HCT116 (cell line): ENCODE measurements around the gene OLFML2B. TPM values are rescaled to one million over a fixed set of nuclear protein-coding genes. Genes with fewer than 3 reads are reported as not detected.
A peak's percentile ranks its signal among the peaks of the same experiment; 100 is the strongest.

Source experiments
- ATAC-seq: fragments of 200-7000 bp; cut with Tn5 transposase; 2 replicates; pipeline ENCODE4 v1.9.1; 2020; ENCODE audit warnings: mild to moderate bottlenecking, moderate library complexity
- BruUV-seq: library from RNA; stranded (reverse); fragments of 400-500 nt; replicated peaks from 2 replicates; lab custom pipeline; 2021; lab: Mats Ljungman, UMichigan
- CTCF ChIA-PET: fragments of 300-600 bp; sonication (Branson Sonifier 250); formaldehyde crosslinking; loops from one replicate; lab custom pipeline; 2021; ENCODE audit warnings: antibody characterized with exemption; lab: Charles Lee
- POLR2A ChIA-PET: fragments of 300-600, 350-600 bp; sonication (Branson Sonifier 250); formaldehyde crosslinking; loops from one replicate; lab custom pipeline; 2021; ENCODE audit warnings: antibody characterized with exemption; lab: Charles Lee
- RAD21 ChIA-PET, 2 experiments: fragments of 300-600 bp; sonication (Branson Sonifier 250); formaldehyde crosslinking; loops; one replicate each; lab custom pipeline; 2023; ENCODE audit warnings: low total read pairs in 2 of 2; ENCODE audit not compliant: uncharacterized antibody in 2 of 2, unreplicated experiment in 2 of 2, low non-redundant PET in 1 of 2; lab: Charles Lee
- DNase-seq: peaks from one replicate; pipeline ENCODE4 v3.0.0-alpha.2; 2010; ENCODE audit warnings: low read depth, low spot score
- H2AFZ ChIP-seq: fragments of 200-600 bp; shearing (Covaris generic), sonication (generic); 2 replicates; pipeline ENCODE4 v1.6.1; 2017; ENCODE audit warnings: low read depth, mixed run types, mixed read lengths, antibody characterized with exemption, low read length; ENCODE audit not compliant: poor library complexity, severe bottlenecking
- H3K27ac ChIP-seq: 2 replicates; pipeline ENCODE4 v1.5.1; 2012; ENCODE audit warnings: low read depth, low read length
- H3K27me3 ChIP-seq: fragments of 200-600 bp; sonication (generic); 2 replicates; pipeline ENCODE4 v1.6.1; 2016; ENCODE audit warnings: mixed run types, low read length, mixed read lengths; ENCODE audit not compliant: insufficient read depth
- H3K36me3 ChIP-seq, 2 experiments: fragments of 200-500 bp in 1 of 2; fragments of 200-600 bp in 1 of 2; sonication (Bioruptor generic) in 1 of 2; sonication (generic) in 1 of 2; 2 replicates each; pipeline versions ENCODE4 v1.5.1 to v1.6.1; 2014 to 2016; ENCODE audit warnings: low read length in 2 of 2, inconsistent platforms in 1 of 2, mixed read lengths in 1 of 2, mixed run types in 1 of 2; ENCODE audit not compliant: insufficient read depth in 2 of 2, control insufficient read depth in 1 of 2
- H3K4me1 ChIP-seq, 2 experiments: fragments of 200-600 bp in 1 of 2; sonication (generic) in 1 of 2; 2 replicates each; pipeline versions ENCODE4 v1.5.1 to v1.6.1; 2012 to 2017; ENCODE audit warnings: low read length in 2 of 2, inconsistent platforms in 1 of 2, mild to moderate bottlenecking in 1 of 2, mixed read lengths in 1 of 2, mixed run types in 1 of 2, moderate library complexity in 1 of 2; ENCODE audit not compliant: insufficient read depth in 2 of 2, control insufficient read depth in 1 of 2
- H3K4me2 ChIP-seq: fragments of 200-600 bp; sonication (generic); 2 replicates; pipeline ENCODE4 v1.6.1; 2017; ENCODE audit warnings: mixed run types, low read length, mixed read lengths
- H3K4me3 ChIP-seq, 2 experiments: fragments of 200-600 bp in 1 of 2; sonication (generic) in 1 of 2; replicated peaks in 1 of 2; 2 replicates each; pipeline ENCODE4 v1.5.1; 2011 to 2016; ENCODE audit warnings: low read length in 2 of 2, control low read depth in 1 of 2, low read depth in 1 of 2, mild to moderate bottlenecking in 1 of 2, mixed read lengths in 1 of 2, mixed run types in 1 of 2
- H3K79me2 ChIP-seq: fragments of 200-600 bp; sonication (generic); 2 replicates; pipeline ENCODE4 v1.6.1; 2017; ENCODE audit warnings: mild to moderate bottlenecking, mixed run types, low read length, moderate library complexity, mixed read lengths; ENCODE audit not compliant: insufficient read depth
- H3K9ac ChIP-seq: fragments of 200-600 bp; sonication (generic); 2 replicates; pipeline ENCODE4 v1.6.1; 2016; ENCODE audit warnings: low read length, mixed read lengths
- H3K9me2 ChIP-seq: fragments of 200-600 bp; sonication (generic), shearing (Covaris generic); 2 replicates; pipeline ENCODE4 v1.6.1; 2017; ENCODE audit warnings: mixed run types, mild to moderate bottlenecking, moderate library complexity; ENCODE audit not compliant: insufficient read depth
- H3K9me3 ChIP-seq, 2 experiments: fragments of 200-500 bp in 1 of 2; fragments of 200-600 bp in 1 of 2; sonication (Bioruptor generic) in 1 of 2; sonication (generic) in 1 of 2; 2 replicates each; pipeline ENCODE4 v1.6.1; 2014 to 2017; ENCODE audit warnings: low read length in 2 of 2, mixed read lengths in 2 of 2, inconsistent platforms in 1 of 2, low read depth in 1 of 2, mild to moderate bottlenecking in 1 of 2, mixed run types in 1 of 2, moderate library complexity in 1 of 2; ENCODE audit not compliant: control insufficient read depth in 1 of 2, insufficient read depth in 1 of 2
- H4K20me1 ChIP-seq: fragments of 200-600 bp; sonication (generic), shearing (Covaris generic); 2 replicates; pipeline ENCODE4 v1.6.1; 2017; ENCODE audit warnings: mixed run types, mild to moderate bottlenecking, moderate library complexity; ENCODE audit not compliant: insufficient read depth
- CEBPB ChIP-seq: IDR thresholded peaks from 2 replicates; pipeline ENCODE4 v1.6.1; 2012; ENCODE audit warnings: low read depth
- ELF1 ChIP-seq: IDR thresholded peaks from 2 replicates; pipeline ENCODE4 v1.6.1; 2012; ENCODE audit warnings: low read depth, borderline replicate concordance
- EZH2 ChIP-seq: fragments of 200-600 bp; sonication (generic); IDR thresholded peaks from 2 replicates; pipeline ENCODE4 v1.6.1; 2017; ENCODE audit warnings: antibody characterized with exemption, mixed run types
- JUND ChIP-seq: IDR thresholded peaks from 2 replicates; pipeline ENCODE4 v1.6.1; 2012
- POLR2A ChIP-seq: IDR thresholded peaks from 2 replicates; pipeline ENCODE4 v1.7.0; 2011; ENCODE audit warnings: borderline replicate concordance; ENCODE audit not compliant: insufficient read depth, insufficient read length; ENCODE audit errors: extremely low read depth
- SIN3A ChIP-seq: IDR thresholded peaks from 2 replicates; pipeline ENCODE4 v1.6.1; 2012; ENCODE audit warnings: low read depth
- SP1 ChIP-seq: IDR thresholded peaks from 2 replicates; pipeline ENCODE4 v1.6.1; 2012; ENCODE audit warnings: low read depth
- ZNF274 ChIP-seq: fragments of 200-500 bp; sonication (Bioruptor generic); IDR thresholded peaks from 2 replicates; pipeline ENCODE4 v1.6.1; 2014; ENCODE audit warnings: mild to moderate bottlenecking, low read depth, low read length, inconsistent platforms
- intact Hi-C: fragments of 100-400 bp; cut with micrococcal nuclease; formaldehyde crosslinking; loops from 2 replicates; pipeline ENCODE4 v1.10.0; 2022
- total RNA-seq: library from RNA; stranded (reverse); gene quantifications from one replicate; pipeline ENCODE4 v1.2.1, GENCODE V29; 2021; ENCODE audit not compliant: unreplicated experiment
- TF ChIP-seq, protein P1 (sequence below): IDR thresholded peaks from 2 replicates; pipeline ENCODE4 v1.6.1; 2012
- TF ChIP-seq, protein P2 (sequence below), 3 experiments: fragments of 200-600 bp in 1 of 3; sonication (generic) in 1 of 3; IDR thresholded peaks in 2 of 3; conservative IDR thresholded peaks in 1 of 3; 2 replicates each; pipeline ENCODE4 v1.5.1; 2012 to 2017; ENCODE audit warnings: low read depth in 2 of 3, low read length in 2 of 3, antibody characterized with exemption in 1 of 3, borderline replicate concordance in 1 of 3, control low read depth in 1 of 3, mild to moderate bottlenecking in 1 of 3, mixed read lengths in 1 of 3, mixed run types in 1 of 3, moderate library complexity in 1 of 3; ENCODE audit not compliant: insufficient read depth in 1 of 3

The OLFML2B gene
- total RNA-seq, 1 experiment from 2014 or later, result 1.3 TPM

DNA sequence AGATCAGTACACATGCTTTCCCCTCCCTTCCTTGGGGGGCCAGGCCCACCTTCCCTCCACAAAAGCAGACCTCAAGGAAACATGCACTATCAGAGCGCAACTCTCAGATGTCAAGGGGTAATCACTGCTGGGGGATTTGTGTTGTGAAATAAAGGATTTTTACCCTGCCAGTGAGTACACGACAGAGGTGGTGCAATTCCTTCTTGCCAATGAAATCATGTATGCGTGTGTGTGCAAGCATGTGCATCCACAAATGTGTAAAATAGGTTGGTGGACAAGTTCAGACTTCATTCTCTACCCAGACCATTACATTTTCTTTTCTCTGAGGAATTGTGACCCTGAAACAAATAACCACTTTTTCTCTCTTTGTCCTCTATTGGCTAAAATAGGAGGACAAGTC lies 36.1 kb upstream of the OLFML2B start:
- H3K36me3 ChIP-seq, result no peaks in the 10 kb centered on the region
- no peak overlapping the region for H2AFZ ChIP-seq
- TF ChIP-seq, protein P1, sequence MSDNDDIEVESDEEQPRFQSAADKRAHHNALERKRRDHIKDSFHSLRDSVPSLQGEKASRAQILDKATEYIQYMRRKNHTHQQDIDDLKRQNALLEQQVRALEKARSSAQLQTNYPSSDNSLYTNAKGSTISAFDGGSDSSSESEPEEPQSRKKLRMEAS, result no peak
- no peak for TF ChIP-seq SP1
- no peak for TF ChIP-seq CEBPB
- TF ChIP-seq SIN3A, result no peak
- ATAC-seq, result no peak
- H3K9ac ChIP-seq, result no peak overlapping the region
- POLR2A ChIA-PET, result interaction anchor here (0.8 kb wide), 1 partner anchor 22 kb away, joined by 3 read pairs; no protein-coding TSS in a partner anchor
- H4K20me1 ChIP-seq, result no peaks in the 10 kb centered on the region
- no peak overlapping the region for H3K4me3 ChIP-seq
- no peaks in the 10 kb centered on the region for H3K9me2 ChIP-seq
- CTCF ChIA-PET, result no interaction called here
- no peaks in the 10 kb centered on the region for H3K9me3 ChIP-seq
- BruUV-seq, result no TSS peak
- RAD21 ChIA-PET, result no interaction called here
- H3K27me3 ChIP-seq, result no peaks in the 10 kb centered on the region
- no peak overlapping the region for H3K27ac ChIP-seq
- DNase-seq, result no peak
- H3K79me2 ChIP-seq, result no peaks in the 10 kb centered on the region
- intact Hi-C loops, result loop anchor here (5.0 kb wide), 4 partner anchors 173 to 553 kb away; no protein-coding TSS in a partner anchor
- no peak overlapping the region for H3K4me2 ChIP-seq
- H3K4me1 ChIP-seq, result peaks cover 6 to 16% of the 10 kb centered on the region in 2 experiments

DNA sequence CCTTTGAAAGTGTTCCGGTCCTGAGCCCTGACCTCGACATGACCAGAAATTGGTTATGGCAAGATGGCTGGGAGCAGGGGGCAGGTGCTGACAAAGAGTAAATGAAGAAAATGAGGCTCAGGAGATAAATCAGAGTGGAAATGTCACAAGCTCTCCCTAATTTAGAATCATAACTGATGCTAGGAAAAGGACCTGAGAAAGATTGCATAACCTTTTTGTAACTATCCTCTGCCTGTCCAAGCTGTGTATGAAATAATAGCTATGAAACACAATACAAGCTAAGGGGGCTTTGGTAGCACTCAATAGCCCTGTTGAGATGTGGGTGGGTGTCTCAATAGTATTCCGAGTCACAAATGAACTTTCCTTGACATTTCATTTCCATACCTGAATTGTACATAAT lies 32.9 kb upstream of the OLFML2B start:
- Histone ChIP-seq H3K9me2 (no peaks in the 10 kb centered on the region), H3K9ac (no peak overlapping the region), H3K4me3 (no peak overlapping the region), H2AFZ (peak overlapping the region; percentile 87), H3K9me3 (no peaks in the 10 kb centered on the region), H3K79me2 (no peaks in the 10 kb centered on the region), H3K27ac (no peak overlapping the region), H4K20me1 (no peaks in the 10 kb centered on the region), H3K36me3 (no peaks in the 10 kb centered on the region), H3K27me3 (no peaks in the 10 kb centered on the region), H3K4me2 (no peak overlapping the region), H3K4me1 (peaks cover 6 to 19% of the 10 kb centered on the region in 2 experiments)
- intact Hi-C loops, result loop anchor here (1.0 to 5.0 kb wide), 6 partner anchors 176 to 556 kb away; no protein-coding TSS in a partner anchor
- ChIA-PET RAD21 (interaction anchor here (0.6 to 1.2 kb wide), 11 partner anchors 72 to 772 kb away, joined by 3 to 6 read pairs (median 3); no protein-coding TSS in a partner anchor), CTCF (interaction anchor here (0.6 to 2.7 kb wide), 26 partner anchors 18 to 766 kb away, joined by 3 to 15 read pairs (median 4); partner anchors contain the start of gene C1orf226), POLR2A (interaction anchor here (0.9 kb wide), 1 partner anchor 89 kb away, joined by 4 read pairs; no protein-coding TSS in a partner anchor)
- BruUV-seq, result no TSS peak
- no peak for ATAC-seq
- no peak for DNase-seq
- no peak for TF ChIP-seq JUND
- TF ChIP-seq SIN3A, result no peak
- TF ChIP-seq, protein P1, result no peak
- no peak for TF ChIP-seq CEBPB
- TF ChIP-seq, protein P2, sequence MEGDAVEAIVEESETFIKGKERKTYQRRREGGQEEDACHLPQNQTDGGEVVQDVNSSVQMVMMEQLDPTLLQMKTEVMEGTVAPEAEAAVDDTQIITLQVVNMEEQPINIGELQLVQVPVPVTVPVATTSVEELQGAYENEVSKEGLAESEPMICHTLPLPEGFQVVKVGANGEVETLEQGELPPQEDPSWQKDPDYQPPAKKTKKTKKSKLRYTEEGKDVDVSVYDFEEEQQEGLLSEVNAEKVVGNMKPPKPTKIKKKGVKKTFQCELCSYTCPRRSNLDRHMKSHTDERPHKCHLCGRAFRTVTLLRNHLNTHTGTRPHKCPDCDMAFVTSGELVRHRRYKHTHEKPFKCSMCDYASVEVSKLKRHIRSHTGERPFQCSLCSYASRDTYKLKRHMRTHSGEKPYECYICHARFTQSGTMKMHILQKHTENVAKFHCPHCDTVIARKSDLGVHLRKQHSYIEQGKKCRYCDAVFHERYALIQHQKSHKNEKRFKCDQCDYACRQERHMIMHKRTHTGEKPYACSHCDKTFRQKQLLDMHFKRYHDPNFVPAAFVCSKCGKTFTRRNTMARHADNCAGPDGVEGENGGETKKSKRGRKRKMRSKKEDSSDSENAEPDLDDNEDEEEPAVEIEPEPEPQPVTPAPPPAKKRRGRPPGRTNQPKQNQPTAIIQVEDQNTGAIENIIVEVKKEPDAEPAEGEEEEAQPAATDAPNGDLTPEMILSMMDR (IDR thresholded peaks at IDR 0.05 in 2 of 3, conservative IDR thresholded peaks at IDR 0.05 in 1 of 3; ENCODE audit: borderline replicate concordance in 1 of 3, insufficient read depth in 1 of 3, low read depth in 2 of 3, low read length in 2 of 3), result no peak
- TF ChIP-seq ZNF274, result no peak
- TF ChIP-seq EZH2, result no peak
- no peak for TF ChIP-seq POLR2A
- TF ChIP-seq ELF1, result no peak
